Esophagus muscularis mucosa (tissue), 4 donors: ENCODE measurements around the gene SLC37A4. TPM values are rescaled to one million over a fixed set of nuclear protein-coding genes. Genes with fewer than 3 reads are reported as not detected.

Experiments
- DNase-seq: peaks from one replicate; pipeline ENCODE4 v3.0.0-alpha.2; 2017; ENCODE audit errors: extremely low spot score
- H3K27ac ChIP-seq, 4 donors: fragments of 200-600 bp; sonication (generic); replicated peaks in 1 of 4; 1 replicate in 3 of 4; 2 replicates in 1 of 4; pipeline ENCODE4 v1.5.1; 2016 to 2019; ENCODE audit warnings: mild to moderate bottlenecking in 1 of 4
- H3K27me3 ChIP-seq, 4 donors: fragments of 200-600 bp; sonication (generic); one replicate each; pipeline versions ENCODE4 v1.5.1 to v1.6.0; 2016 to 2019
- H3K36me3 ChIP-seq, 4 donors: fragments of 200-600 bp; sonication (generic); one replicate each; pipeline ENCODE4 v1.5.1; 2016 to 2019
- H3K4me1 ChIP-seq, 4 donors: fragments of 200-600 bp; sonication (generic); one replicate each; pipeline ENCODE4 v1.5.1; 2016 to 2019
- H3K4me3 ChIP-seq, 4 donors: fragments of 200-600 bp; sonication (generic); 1 replicate in 2 of 4; 2 replicates in 2 of 4; pipeline ENCODE4 v1.5.1; 2016 to 2019; ENCODE audit warnings: mild to moderate bottlenecking in 4 of 4, moderate library complexity in 1 of 4
- H3K9me3 ChIP-seq, 4 donors: fragments of 200-600 bp; sonication (generic); 1 replicate in 3 of 4; 2 replicates in 1 of 4; pipeline ENCODE4 v1.5.1; 2016 to 2019
- EP300 ChIP-seq: sonication (generic); formaldehyde crosslinking; IDR thresholded peaks from one replicate; pipeline ENCODE4 v1.6.1; 2017; ENCODE audit warnings: antibody characterized with exemption
- POLR2A ChIP-seq: fragments of 450-650 bp; IDR thresholded peaks from one replicate; pipeline ENCODE4 v1.6.1; 2017; ENCODE audit warnings: antibody characterized with exemption, moderate library complexity, mild to moderate bottlenecking, low read depth
- POLR2AphosphoS5 ChIP-seq, 2 donors: sonication (generic); formaldehyde crosslinking; IDR thresholded peaks; one replicate each; pipeline ENCODE4 v1.6.1; 2017; ENCODE audit warnings: antibody characterized with exemption in 2 of 2
- WGBS: methylation state at CpG from one replicate; pipeline ENCODE4 v1.1.5; 2018; 5-methylcytosine and 5-hydroxymethylcytosine counted together
- intact Hi-C: fragments of 100-400 bp; cut with DNase I; formaldehyde crosslinking; loops from one replicate; pipeline ENCODE4 v1.15.1; 2023
- total RNA-seq, 4 donors: library from RNA; depleted of rRNA; stranded (reverse); fragments of >200 nt; gene quantifications; one replicate each; pipeline versions ENCODE4 v1.1.0 to v1.2.1, GENCODE V29; 2016
- TF ChIP-seq, protein P1 (sequence below), 3 experiments: fragments of 200-600 bp in 2 of 3; fragments of 450-650 bp in 1 of 3; sonication (generic) in 2 of 3; IDR thresholded peaks; one replicate each; pipeline ENCODE4 v1.5.1; 2017 to 2019; ENCODE audit warnings: antibody characterized with exemption in 3 of 3, mild to moderate bottlenecking in 2 of 3, moderate library complexity in 1 of 3

The SLC37A4 gene
- total RNA-seq = 10 to 100 TPM in 1 of 4 donors, 1 to 10 TPM in 3; 5.8 to 11.7 (median 9.5) TPM

DNA sequence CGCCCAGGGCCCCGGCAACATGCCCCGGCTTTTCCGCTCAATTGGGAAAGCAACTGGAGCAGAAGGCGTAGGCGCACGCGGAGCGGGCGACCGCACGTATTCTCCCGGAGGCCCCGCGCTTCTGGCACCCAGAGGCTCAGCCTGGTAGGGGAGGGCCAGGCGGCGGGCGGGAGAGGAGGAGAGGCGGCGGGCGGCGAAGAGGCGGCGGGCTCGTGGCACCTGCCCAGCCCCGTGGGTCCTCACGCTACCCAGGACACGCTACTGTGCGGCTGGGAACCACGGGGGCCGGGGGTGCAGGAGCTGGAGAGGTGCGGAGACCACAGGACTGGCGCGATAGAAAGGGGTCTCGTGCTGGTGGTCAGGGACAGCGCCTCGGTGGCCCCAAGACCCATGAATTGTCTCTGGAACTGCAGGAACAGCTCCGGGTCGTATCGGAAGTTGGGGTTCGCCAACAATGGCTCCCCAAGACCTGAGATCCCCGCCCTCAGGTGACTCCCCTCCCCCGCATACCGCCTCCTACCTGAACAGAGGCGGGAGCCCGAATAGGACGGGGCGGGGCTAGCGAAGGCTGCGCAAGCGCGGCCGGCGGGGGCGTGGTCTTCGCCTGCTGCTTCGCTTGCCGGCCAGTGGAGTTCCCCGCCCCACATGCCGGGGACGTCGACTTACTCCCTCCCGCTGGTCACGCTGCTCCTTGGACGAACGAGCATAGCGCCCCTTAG, at the start of gene SLC37A4:
TSS of gene SLC37A4 (minus strand) at position 549 of the 719 bp plus-strand sequence.
- peak within 1 kb of the TSS; percentile 80 to 87 (median 82) for H3K27ac ChIP-seq
- WGBS = 0% methylated on average over 8 of the region's 67 CpGs
- peaks cover 0 to 31% (median 24%) of the 10 kb centered on the region in 4 donors for H3K36me3 ChIP-seq
- peak within 1 kb of the TSS; percentile 68 to 94 (median 80) for H3K4me3 ChIP-seq
- TF ChIP-seq, protein P1, sequence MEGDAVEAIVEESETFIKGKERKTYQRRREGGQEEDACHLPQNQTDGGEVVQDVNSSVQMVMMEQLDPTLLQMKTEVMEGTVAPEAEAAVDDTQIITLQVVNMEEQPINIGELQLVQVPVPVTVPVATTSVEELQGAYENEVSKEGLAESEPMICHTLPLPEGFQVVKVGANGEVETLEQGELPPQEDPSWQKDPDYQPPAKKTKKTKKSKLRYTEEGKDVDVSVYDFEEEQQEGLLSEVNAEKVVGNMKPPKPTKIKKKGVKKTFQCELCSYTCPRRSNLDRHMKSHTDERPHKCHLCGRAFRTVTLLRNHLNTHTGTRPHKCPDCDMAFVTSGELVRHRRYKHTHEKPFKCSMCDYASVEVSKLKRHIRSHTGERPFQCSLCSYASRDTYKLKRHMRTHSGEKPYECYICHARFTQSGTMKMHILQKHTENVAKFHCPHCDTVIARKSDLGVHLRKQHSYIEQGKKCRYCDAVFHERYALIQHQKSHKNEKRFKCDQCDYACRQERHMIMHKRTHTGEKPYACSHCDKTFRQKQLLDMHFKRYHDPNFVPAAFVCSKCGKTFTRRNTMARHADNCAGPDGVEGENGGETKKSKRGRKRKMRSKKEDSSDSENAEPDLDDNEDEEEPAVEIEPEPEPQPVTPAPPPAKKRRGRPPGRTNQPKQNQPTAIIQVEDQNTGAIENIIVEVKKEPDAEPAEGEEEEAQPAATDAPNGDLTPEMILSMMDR (IDR thresholded peaks at IDR 0.05) = peak in 2 of 3 experiments; percentile 91 to 98
- TF ChIP-seq POLR2A (no peak), POLR2AphosphoS5 (IDR thresholded peaks at IDR 0.05) (peak; percentile 78 to 95)
- peaks cover 9 to 30% (median 19%) of the 10 kb centered on the region in 4 donors for H3K4me1 ChIP-seq
- no peaks in the 10 kb centered on the region for H3K27me3 ChIP-seq
- intact Hi-C loops = no loop called here
- DNase-seq = peak; percentile 99
- H3K9me3 ChIP-seq = no peaks in the 10 kb centered on the region

- Histone ChIP-seq H3K4me3 (no peak overlapping the region), H3K27ac (no peak overlapping the region), H3K4me1 (peaks cover 0 to 3% (median 0%) of the 10 kb centered on the region in 4 donors), H3K27me3 (no peaks in the 10 kb centered on the region), H3K9me3 (no peaks in the 10 kb centered on the region), H3K36me3 (peaks cover 72 to 91% (median 89%) of the 10 kb centered on the region in 4 donors)
- WGBS = 91% methylated on average over 17 of the region's 19 CpGs
- no peak for TF ChIP-seq EP300
- TF ChIP-seq, protein P1 (IDR thresholded peaks at IDR 0.05) = no peak
- no peak for TF ChIP-seq POLR2AphosphoS5 (IDR thresholded peaks at IDR 0.05)
- no peak for TF ChIP-seq POLR2A
- intact Hi-C loops = no loop called here
- DNase-seq = no peak
Measured at GRCh38 chr11:119078675-119079420, 48.2 kb upstream of the SLC37A4 start.

GRCh38 chr11:119077839-119078238, 47.2 kb upstream of the SLC37A4 start:
- no peak for DNase-seq
- intact Hi-C loops = no loop called here
- TF ChIP-seq POLR2A = no peak
- TF ChIP-seq, protein P1 (IDR thresholded peaks at IDR 0.05) = no peak
- TF ChIP-seq POLR2AphosphoS5 (IDR thresholded peaks at IDR 0.05) = no peak
- TF ChIP-seq EP300 = no peak
- H3K4me1 ChIP-seq = peaks cover 0 to 3% (median 0%) of the 10 kb centered on the region in 4 donors
- no peak overlapping the region for H3K4me3 ChIP-seq
- peaks cover 82 to 100% (median 99%) of the 10 kb centered on the region in 4 donors for H3K36me3 ChIP-seq
- H3K27me3 ChIP-seq = no peaks in the 10 kb centered on the region
- no peaks in the 10 kb centered on the region for H3K9me3 ChIP-seq
- WGBS = 95% methylated on average over 11 of the region's 11 CpGs
- H3K27ac ChIP-seq = no peak overlapping the region

GRCh38 chr11:119067371-119068222, 36.9 kb upstream of the SLC37A4 start, which contains the start of gene VPS11:
TSS of gene VPS11 (plus strand) at chr11:119067818. CDS start at chr11:119067824, 6 bp downstream.
- Histone ChIP-seq H3K36me3 (peaks cover 25 to 36% (median 28%) of the 10 kb centered on the region in 4 donors), H3K4me3 (peak within 1 kb of the TSS; percentile 67 to 95 (median 78)), H3K4me1 (peaks cover 23 to 48% (median 43%) of the 10 kb centered on the region in 4 donors), H3K27me3 (no peaks in the 10 kb centered on the region), H3K27ac (peak within 1 kb of the TSS; percentile 82 to 90 (median 86)), H3K9me3 (no peaks in the 10 kb centered on the region)
- peak; percentile 99 for DNase-seq
- intact Hi-C loops = no loop called here
- TF ChIP-seq, protein P1 (IDR thresholded peaks at IDR 0.05) = peak in 1 of 3 experiments; percentile 21
- TF ChIP-seq POLR2A (peak; percentile 21), POLR2AphosphoS5 (IDR thresholded peaks at IDR 0.05) (peak; percentile 92 to 96), EP300 (peak; percentile 40)
- WGBS = 1% methylated on average over 19 of the region's 49 CpGs
